Smooth muscle cell (in vitro differentiated cells): ENCODE data around the gene WNK3. TPM values are rescaled to one million over a fixed set of nuclear protein-coding genes. Genes with fewer than 3 reads are reported as not detected.
A peak's percentile ranks its signal among the peaks of the same experiment; 100 is the strongest.

Experiments used
- DNase-seq: peaks from one replicate; lab custom pipeline; 2025; ENCODE audit not compliant: unreplicated experiment; lab: John Stamatoyannopoulos, UW
- H2AFZ ChIP-seq: fragments of 200-600 bp; sonication (generic); 2 replicates; pipeline ENCODE4 v1.6.0; 2016; ENCODE audit warnings: antibody characterized with exemption, low read depth, mild to moderate bottlenecking
- H3F3A ChIP-seq: fragments of 200-600 bp; sonication (generic); 2 replicates; pipeline ENCODE4 v1.6.0; 2017; ENCODE audit warnings: antibody characterized with exemption, low read depth
- H3K27ac ChIP-seq: fragments of 200-600 bp; sonication (generic); 2 replicates; pipeline ENCODE4 v1.5.1; 2016; ENCODE audit warnings: low read depth, mild to moderate bottlenecking
- H3K27me3 ChIP-seq: fragments of 200-600 bp; sonication (generic); 2 replicates; pipeline ENCODE4 v1.6.1; 2016; ENCODE audit warnings: low read depth, mild to moderate bottlenecking
- H3K36me3 ChIP-seq: fragments of 200-600 bp; sonication (generic); 2 replicates; pipeline ENCODE4 v1.5.1; 2016; ENCODE audit warnings: low read depth
- H3K4me1 ChIP-seq: fragments of 200-600 bp; sonication (generic); 2 replicates; pipeline ENCODE4 v1.5.1; 2016; ENCODE audit warnings: low read depth
- H3K4me2 ChIP-seq: fragments of 200-600 bp; sonication (generic); 2 replicates; pipeline ENCODE4 v1.6.0; 2016; ENCODE audit warnings: mild to moderate bottlenecking
- H3K4me3 ChIP-seq: fragments of 200-600 bp; sonication (generic); 2 replicates; pipeline ENCODE4 v1.5.1; 2016; ENCODE audit warnings: mild to moderate bottlenecking
- H3K79me2 ChIP-seq: fragments of 200-600 bp; sonication (generic); 2 replicates; pipeline ENCODE4 v1.6.0; 2016; ENCODE audit warnings: low read depth, mild to moderate bottlenecking
- H3K9ac ChIP-seq: fragments of 200-600 bp; sonication (generic); 2 replicates; pipeline ENCODE4 v1.6.0; 2016; ENCODE audit warnings: low read depth
- H3K9me3 ChIP-seq: fragments of 200-600 bp; sonication (generic); replicated peaks from 2 replicates; pipeline ENCODE4 v1.5.1; 2016; ENCODE audit warnings: low read depth
- H4K20me1 ChIP-seq: fragments of 200-600 bp; sonication (generic); 2 replicates; pipeline ENCODE4 v1.6.0; 2016; ENCODE audit warnings: low read depth
- WGBS: methylation state at CpG from one replicate; pipeline ENCODE4 v1.1.7; 2016; ENCODE audit warnings: low lambda C conversion rate; 5-methylcytosine and 5-hydroxymethylcytosine counted together
- polyA plus RNA-seq: library from polyadenylated mRNA; unstranded; fragments of >200 nt; fragmentation: Nextera tagmentation; extraction: Ambion mirVana; gene quantifications from 2 replicates; pipeline ENCODE4 v1.2.1, GENCODE V29; 2016
- total RNA-seq: library from RNA; depleted of rRNA; stranded (reverse); fragments of >200 nt; gene quantifications from 2 replicates; pipeline ENCODE4 v1.2.3, GENCODE V29; 2014
- TF ChIP-seq, protein P1 (sequence below): fragments of 200-600 bp; sonication (generic); IDR thresholded peaks from 2 replicates; pipeline ENCODE4 v1.5.1; 2017; ENCODE audit warnings: borderline replicate concordance, mild to moderate bottlenecking, antibody characterized with exemption; ENCODE audit not compliant: insufficient read depth, poor library complexity, severe bottlenecking

The WNK3 gene
- total and polyA plus RNA-seq, 2 experiments from 2014 or later, result 3.6 to 5.4 TPM

DNA sequence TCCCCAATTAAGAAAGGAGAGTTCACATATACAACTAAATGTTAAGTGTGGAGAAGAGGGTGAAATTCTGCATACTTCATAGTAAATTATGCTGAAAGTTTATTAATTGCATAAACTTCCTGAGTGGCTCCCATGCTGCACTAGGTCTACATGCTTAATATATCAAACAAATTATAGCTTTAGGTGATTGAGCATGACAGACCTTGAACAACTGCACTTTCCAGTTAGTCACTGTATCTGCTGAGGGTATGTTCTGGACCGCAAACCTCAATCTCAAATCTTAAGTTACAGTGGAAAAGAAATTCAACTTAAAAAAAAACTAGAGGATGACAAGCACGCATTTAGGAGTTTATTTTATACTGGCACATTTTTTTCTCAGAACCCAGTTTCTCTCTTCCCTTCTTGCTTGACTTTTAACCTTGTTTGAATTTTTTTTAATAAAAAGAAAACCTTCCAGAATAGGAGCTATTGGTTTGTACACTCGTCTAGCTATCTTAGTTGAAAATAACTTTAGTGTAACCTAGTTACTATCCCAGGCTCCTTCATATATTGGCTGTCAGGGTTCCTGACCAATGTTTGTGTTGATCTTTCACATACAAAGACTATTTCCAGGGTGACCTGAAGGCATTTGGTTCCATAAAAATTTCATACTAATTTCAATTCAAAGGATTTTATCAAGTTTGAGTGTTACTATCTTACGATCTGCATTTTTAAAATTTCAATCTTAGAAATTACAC lies 164.6 kb downstream of the WNK3 start:
- H3K9ac ChIP-seq, result no peak overlapping the region
- no peaks in the 10 kb centered on the region for H3K79me2 ChIP-seq
- WGBS, result 83% methylated on average over 4 of the region's 4 CpGs
- H3K27ac ChIP-seq, result no peak overlapping the region
- H3K27me3 ChIP-seq, result no peaks in the 10 kb centered on the region
- no peak overlapping the region for H2AFZ ChIP-seq
- H3K4me1 ChIP-seq, result no peaks in the 10 kb centered on the region
- H3F3A ChIP-seq, result no peaks in the 10 kb centered on the region
- TF ChIP-seq, protein P1, sequence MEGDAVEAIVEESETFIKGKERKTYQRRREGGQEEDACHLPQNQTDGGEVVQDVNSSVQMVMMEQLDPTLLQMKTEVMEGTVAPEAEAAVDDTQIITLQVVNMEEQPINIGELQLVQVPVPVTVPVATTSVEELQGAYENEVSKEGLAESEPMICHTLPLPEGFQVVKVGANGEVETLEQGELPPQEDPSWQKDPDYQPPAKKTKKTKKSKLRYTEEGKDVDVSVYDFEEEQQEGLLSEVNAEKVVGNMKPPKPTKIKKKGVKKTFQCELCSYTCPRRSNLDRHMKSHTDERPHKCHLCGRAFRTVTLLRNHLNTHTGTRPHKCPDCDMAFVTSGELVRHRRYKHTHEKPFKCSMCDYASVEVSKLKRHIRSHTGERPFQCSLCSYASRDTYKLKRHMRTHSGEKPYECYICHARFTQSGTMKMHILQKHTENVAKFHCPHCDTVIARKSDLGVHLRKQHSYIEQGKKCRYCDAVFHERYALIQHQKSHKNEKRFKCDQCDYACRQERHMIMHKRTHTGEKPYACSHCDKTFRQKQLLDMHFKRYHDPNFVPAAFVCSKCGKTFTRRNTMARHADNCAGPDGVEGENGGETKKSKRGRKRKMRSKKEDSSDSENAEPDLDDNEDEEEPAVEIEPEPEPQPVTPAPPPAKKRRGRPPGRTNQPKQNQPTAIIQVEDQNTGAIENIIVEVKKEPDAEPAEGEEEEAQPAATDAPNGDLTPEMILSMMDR, result no peak
- H4K20me1 ChIP-seq, result no peaks in the 10 kb centered on the region
- H3K36me3 ChIP-seq, result no peaks in the 10 kb centered on the region
- no peak overlapping the region for H3K4me3 ChIP-seq
- no peak overlapping the region for H3K4me2 ChIP-seq
- H3K9me3 ChIP-seq, result no peaks in the 10 kb centered on the region
- no peak for DNase-seq

DNA sequence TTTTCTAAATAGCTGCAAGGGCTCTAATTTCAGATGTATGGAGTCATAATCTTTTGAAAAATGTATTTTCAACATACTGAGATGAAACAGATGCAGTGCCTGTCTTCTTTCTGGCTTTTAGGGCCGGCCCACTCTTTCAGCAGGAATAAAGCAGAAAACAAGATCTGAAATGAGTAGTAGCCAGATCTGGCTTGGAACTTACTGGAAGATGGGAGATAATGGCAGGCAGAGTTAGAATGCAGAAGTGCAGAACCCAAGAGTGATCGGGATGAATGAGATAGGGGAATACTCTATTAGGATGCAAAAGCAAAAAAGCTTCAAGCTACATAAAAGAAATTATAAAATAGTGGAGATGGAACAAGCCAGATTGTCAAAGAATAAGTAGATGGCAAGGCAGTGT lies 173.4 kb downstream of the WNK3 start:
- TF ChIP-seq, protein P1, result no peak
- Histone ChIP-seq H3K4me2 (no peak overlapping the region), H3K4me1 (peaks cover 12% of the 10 kb centered on the region), H3K27me3 (no peaks in the 10 kb centered on the region), H3K36me3 (no peaks in the 10 kb centered on the region), H2AFZ (no peak overlapping the region), H3K9ac (no peak overlapping the region), H3K79me2 (peaks cover 19% of the 10 kb centered on the region), H3K4me3 (no peak overlapping the region), H4K20me1 (no peaks in the 10 kb centered on the region), H3K27ac (no peak overlapping the region), H3F3A (no peaks in the 10 kb centered on the region), H3K9me3 (no peaks in the 10 kb centered on the region)
- 78% methylated on average over 2 of the region's 2 CpGs for WGBS
- no peak for DNase-seq

DNA sequence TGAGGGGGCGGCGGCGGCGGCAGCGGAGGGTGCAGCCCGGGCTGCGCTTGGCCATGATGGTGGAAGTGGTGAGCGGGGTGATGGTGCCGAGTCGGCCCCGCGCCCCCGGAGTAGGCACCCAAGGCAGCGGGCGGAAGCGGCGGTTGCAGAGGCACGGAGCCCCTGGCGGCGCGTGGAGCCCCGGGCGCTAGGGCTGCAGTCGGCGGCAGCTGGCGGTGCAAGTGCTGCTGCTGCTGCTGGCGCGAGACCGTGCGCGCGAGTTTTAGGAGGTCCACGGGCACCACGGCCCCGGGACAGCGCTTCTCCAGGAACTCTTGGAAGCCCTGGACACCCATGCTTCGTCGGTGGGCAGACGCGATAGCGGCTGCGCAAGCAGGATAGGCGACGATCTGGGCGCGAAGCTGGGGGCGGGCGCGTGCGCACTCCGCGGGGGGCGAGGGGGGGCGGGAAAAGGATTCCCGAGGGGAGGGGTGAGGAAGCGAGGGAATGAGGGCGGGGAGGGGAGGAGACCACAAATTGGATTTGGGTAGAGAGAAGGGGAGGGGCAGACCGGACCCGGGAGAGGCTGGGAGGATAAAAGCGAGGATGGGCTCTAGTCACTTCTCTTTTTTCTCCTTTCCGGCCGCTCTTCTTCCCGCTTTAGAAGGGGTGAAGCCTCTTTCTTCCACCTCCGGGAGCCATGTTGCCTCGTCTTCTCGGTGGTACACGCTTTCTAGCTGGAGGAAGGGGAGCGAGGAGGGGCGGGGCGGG lies 174.8 kb downstream of the WNK3 start, which contains the start of gene FAM120C:
Gene FAM120C, minus strand, starts transcription at position 391 of the 750 bp plus-strand sequence. Its CDS starts 56 bp downstream, at position 335.
- Histone ChIP-seq H3K9ac (peak within 1 kb of the TSS; percentile 22), H3K9me3 (no peaks in the 10 kb centered on the region), H3K79me2 (peaks cover 32% of the 10 kb centered on the region), H2AFZ (peak within 1 kb of the TSS; percentile 39), H3K27me3 (no peaks in the 10 kb centered on the region), H3K27ac (peak within 1 kb of the TSS; percentile 87), H3K4me2 (peak within 1 kb of the TSS; percentile 85), H3K36me3 (no peaks in the 10 kb centered on the region), H3K4me3 (peak within 1 kb of the TSS; percentile 61), H3F3A (no peaks in the 10 kb centered on the region), H3K4me1 (peaks cover 12% of the 10 kb centered on the region), H4K20me1 (no peaks in the 10 kb centered on the region)
- peak; percentile 47 for DNase-seq
- WGBS, result 37% methylated on average over 58 of the region's 70 CpGs
- TF ChIP-seq, protein P1, result no peak
